Fibroblast of lung (primary cell): ENCODE data around the gene KCNK7. TPM values are rescaled to one million over a fixed set of nuclear protein-coding genes. Genes with fewer than 3 reads are reported as not detected.
"Not testable (repeated sequence)": the region's sequence is repeated elsewhere in the genome, so short reads cannot be mapped to it uniquely, and the experiment has no call there.

ENCODE experiments used
- DNase-seq, 2 donors: peaks; one replicate each; pipeline versions ENCODE4 v3.0.0 to v3.0.0-alpha.2; 2010; ENCODE audit warnings: low read depth in 2 of 2
- H2AFZ ChIP-seq: 2 replicates; pipeline ENCODE4 v1.5.1; 2012; ENCODE audit warnings: low read length, control low read depth, inconsistent platforms
- H3K27ac ChIP-seq: 2 replicates; pipeline ENCODE4 v1.5.1; 2011; ENCODE audit warnings: low read length, control low read depth; ENCODE audit not compliant: insufficient read depth
- H3K27me3 ChIP-seq: 2 replicates; pipeline ENCODE4 v1.5.1; 2011; ENCODE audit warnings: mild to moderate bottlenecking, low read length; ENCODE audit not compliant: control insufficient read depth, insufficient read depth
- H3K36me3 ChIP-seq: 2 replicates; pipeline ENCODE4 v1.5.1; 2011; ENCODE audit warnings: low read length; ENCODE audit not compliant: control insufficient read depth, insufficient read depth
- H3K4me1 ChIP-seq: 2 replicates; pipeline ENCODE4 v1.5.1; 2011; ENCODE audit warnings: low read length; ENCODE audit not compliant: control insufficient read depth, insufficient read depth; ENCODE audit errors: extremely low read depth
- H3K4me2 ChIP-seq: 2 replicates; pipeline ENCODE4 v1.5.1; 2011; ENCODE audit warnings: low read length, control low read depth; ENCODE audit not compliant: insufficient read depth; ENCODE audit errors: extremely low read depth
- H3K4me3 ChIP-seq, 4 experiments: fragments of 200-600 bp in 1 of 4; sonication (generic) in 1 of 4; replicated peaks in 1 of 4; 2 replicates each; pipeline ENCODE4 v1.5.1; 2011 to 2016; ENCODE audit warnings: low read length in 4 of 4, low read depth in 3 of 4, mild to moderate bottlenecking in 3 of 4, control low read depth in 2 of 4, inconsistent platforms in 1 of 4, mixed read lengths in 1 of 4; ENCODE audit not compliant: insufficient read depth in 1 of 4; ENCODE audit errors: control extremely low read depth in 1 of 4
- H3K79me2 ChIP-seq: 2 replicates; pipeline ENCODE4 v1.5.1; 2012; ENCODE audit warnings: mild to moderate bottlenecking, low read length, inconsistent platforms; ENCODE audit not compliant: control insufficient read depth, insufficient read depth
- H3K9ac ChIP-seq: 2 replicates; pipeline ENCODE4 v1.5.1; 2011; ENCODE audit warnings: mild to moderate bottlenecking, low read length, control low read depth; ENCODE audit not compliant: insufficient read depth
- H3K9me3 ChIP-seq: 2 replicates; pipeline ENCODE4 v1.5.1; 2012; ENCODE audit warnings: low read depth, low read length; ENCODE audit not compliant: control insufficient read depth, insufficient read depth
- H4K20me1 ChIP-seq: 2 replicates; pipeline ENCODE4 v1.5.1; 2011; ENCODE audit warnings: low read length; ENCODE audit not compliant: control insufficient read depth, insufficient read depth; ENCODE audit errors: extremely low read depth
- EZH2 ChIP-seq: IDR thresholded peaks from 2 replicates; pipeline ENCODE4 v1.5.1; 2012; ENCODE audit warnings: low read length, control low read depth, mild to moderate bottlenecking; ENCODE audit errors: missing control alignments
- polyA plus RNA-seq, 2 donors: library from polyadenylated mRNA; depleted of rRNA in 1 of 2; stranded (reverse) in 1 of 2; unstranded in 1 of 2; fragments of >200 nt; gene quantifications; 2 replicates each; pipeline ENCODE4 v1.2.1, GENCODE V29; 2011 to 2012; ENCODE audit warnings: missing spikeins in 1 of 2
- total RNA-seq: library from RNA; depleted of rRNA; stranded (reverse); fragments of >200 nt; gene quantifications from 2 replicates; pipeline ENCODE4 v1.2.1, GENCODE V29; 2014
- TF ChIP-seq, protein P1 (sequence below), 2 donors: IDR thresholded peaks in 1 of 2; conservative IDR thresholded peaks in 1 of 2; 1 replicate in 1 of 2; 2 replicates in 1 of 2; pipeline ENCODE4 v1.5.1; 2011 to 2012; ENCODE audit warnings: low read length in 2 of 2, control low read depth in 1 of 2, inconsistent platforms in 1 of 2, low read depth in 1 of 2, mild to moderate bottlenecking in 1 of 2

The KCNK7 gene
- total and polyA plus RNA-seq, 2 donors (not counting 1 experiment from before 2014, with no cell fraction given), result not detected

GRCh38 chr11:65565624-65566453 is 29.8 kb downstream of the KCNK7 start:
- Histone ChIP-seq H3K4me3 (no peak overlapping the region), H3K9me3 (no peaks in the 10 kb centered on the region), H3K4me1 (peaks cover 12% of the 10 kb centered on the region), H4K20me1 (no peaks in the 10 kb centered on the region), H3K4me2 (no peak overlapping the region), H3K27ac (no peak overlapping the region), H3K36me3 (no peaks in the 10 kb centered on the region), H2AFZ (no peak overlapping the region), H3K79me2 (peaks cover 17% of the 10 kb centered on the region), H3K9ac (no peak overlapping the region), H3K27me3 (no peaks in the 10 kb centered on the region)
- TF ChIP-seq EZH2, result no peak
- TF ChIP-seq, protein P1, sequence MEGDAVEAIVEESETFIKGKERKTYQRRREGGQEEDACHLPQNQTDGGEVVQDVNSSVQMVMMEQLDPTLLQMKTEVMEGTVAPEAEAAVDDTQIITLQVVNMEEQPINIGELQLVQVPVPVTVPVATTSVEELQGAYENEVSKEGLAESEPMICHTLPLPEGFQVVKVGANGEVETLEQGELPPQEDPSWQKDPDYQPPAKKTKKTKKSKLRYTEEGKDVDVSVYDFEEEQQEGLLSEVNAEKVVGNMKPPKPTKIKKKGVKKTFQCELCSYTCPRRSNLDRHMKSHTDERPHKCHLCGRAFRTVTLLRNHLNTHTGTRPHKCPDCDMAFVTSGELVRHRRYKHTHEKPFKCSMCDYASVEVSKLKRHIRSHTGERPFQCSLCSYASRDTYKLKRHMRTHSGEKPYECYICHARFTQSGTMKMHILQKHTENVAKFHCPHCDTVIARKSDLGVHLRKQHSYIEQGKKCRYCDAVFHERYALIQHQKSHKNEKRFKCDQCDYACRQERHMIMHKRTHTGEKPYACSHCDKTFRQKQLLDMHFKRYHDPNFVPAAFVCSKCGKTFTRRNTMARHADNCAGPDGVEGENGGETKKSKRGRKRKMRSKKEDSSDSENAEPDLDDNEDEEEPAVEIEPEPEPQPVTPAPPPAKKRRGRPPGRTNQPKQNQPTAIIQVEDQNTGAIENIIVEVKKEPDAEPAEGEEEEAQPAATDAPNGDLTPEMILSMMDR (conservative IDR thresholded peaks at IDR 0.05 in 1 of 2, IDR thresholded peaks at IDR 0.05 in 1 of 2; ENCODE audit: low read depth in 1 of 2, low read length in 2 of 2), result no peak
- peak in 1 of 2 donors; percentile 70 for DNase-seq

DNA sequence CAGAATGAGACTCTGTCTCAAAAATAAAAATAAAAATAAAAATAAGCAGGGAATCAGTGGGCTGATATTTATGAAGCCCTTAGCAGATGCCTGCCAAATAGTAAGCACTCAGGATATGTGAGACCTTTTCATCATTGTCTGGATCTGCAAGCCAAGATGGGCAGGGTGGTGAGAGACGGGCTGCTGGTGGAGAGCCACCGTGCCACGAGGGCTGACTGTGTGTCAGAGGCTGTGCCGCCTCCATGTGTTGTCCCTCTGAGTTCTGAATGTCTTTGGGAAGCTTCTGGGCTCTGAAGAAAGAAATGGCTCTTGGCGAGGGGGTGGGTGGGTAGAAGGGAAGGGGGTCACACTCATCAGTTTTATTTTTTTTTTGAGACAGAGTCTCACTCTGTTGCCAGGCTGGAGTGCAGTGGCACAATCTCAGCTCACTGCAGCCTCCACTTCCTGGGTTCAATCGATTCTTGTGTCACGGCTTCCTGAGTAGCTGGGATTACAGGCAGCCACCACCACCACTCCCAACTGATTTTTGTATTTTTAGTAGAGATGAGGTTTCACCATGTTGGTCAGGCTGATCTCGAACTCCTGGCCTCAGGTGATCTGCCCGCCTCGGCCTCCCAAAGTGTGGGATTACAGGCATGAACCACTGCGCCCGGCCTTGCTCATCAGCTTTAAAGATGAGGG is 30.6 kb downstream of the KCNK7 start:
- H3K36me3 ChIP-seq, H2AFZ ChIP-seq, H4K20me1 ChIP-seq, H3K27me3 ChIP-seq, H3K9me3 ChIP-seq, H3K9ac ChIP-seq, H3K27ac ChIP-seq, H3K4me2 ChIP-seq, H3K4me3 ChIP-seq, DNase-seq: not testable (repeated sequence)
- Histone ChIP-seq H3K4me1 (peaks cover 19% of the 10 kb centered on the region), H3K79me2 (peaks cover 12% of the 10 kb centered on the region)

- DNase-seq, result no peak
- Histone ChIP-seq H3K27me3 (no peaks in the 10 kb centered on the region), H3K9ac (no peak overlapping the region), H3K4me3 (no peak overlapping the region), H3K36me3 (no peaks in the 10 kb centered on the region), H3K27ac (no peak overlapping the region), H4K20me1 (no peaks in the 10 kb centered on the region), H2AFZ (no peak overlapping the region), H3K4me2 (no peak overlapping the region), H3K79me2 (peaks cover 6% of the 10 kb centered on the region), H3K9me3 (no peaks in the 10 kb centered on the region), H3K4me1 (peaks cover 25% of the 10 kb centered on the region)
- TF ChIP-seq, protein P1 (conservative IDR thresholded peaks at IDR 0.05 in 1 of 2, IDR thresholded peaks at IDR 0.05 in 1 of 2; ENCODE audit: low read depth in 1 of 2, low read length in 2 of 2), result no peak
These were observed 32.0 kb downstream of the KCNK7 start for GRCh38 chr11:65563601-65564000.
